GM21737 (cell line): ENCODE data around the gene TMEM132E.

Experiments used
- ATAC-seq: cut with Tn5 transposase; IDR thresholded peaks from one replicate; pipeline ENCODE4 v1.9.1; 2021; ENCODE audit warnings: mild to moderate bottlenecking, moderate library complexity; ENCODE audit not compliant: unreplicated experiment

The TMEM132E gene

GRCh38 chr17:34598161-34598776, 18.9 kb downstream of the TMEM132E start:
- no peak for ATAC-seq

- ATAC-seq: no peak
Measured at GRCh38 chr17:34601416-34601815, 22.0 kb downstream of the TMEM132E start.

GRCh38 chr17:34603974-34604373, 24.6 kb downstream of the TMEM132E start:
- no peak for ATAC-seq

DNA sequence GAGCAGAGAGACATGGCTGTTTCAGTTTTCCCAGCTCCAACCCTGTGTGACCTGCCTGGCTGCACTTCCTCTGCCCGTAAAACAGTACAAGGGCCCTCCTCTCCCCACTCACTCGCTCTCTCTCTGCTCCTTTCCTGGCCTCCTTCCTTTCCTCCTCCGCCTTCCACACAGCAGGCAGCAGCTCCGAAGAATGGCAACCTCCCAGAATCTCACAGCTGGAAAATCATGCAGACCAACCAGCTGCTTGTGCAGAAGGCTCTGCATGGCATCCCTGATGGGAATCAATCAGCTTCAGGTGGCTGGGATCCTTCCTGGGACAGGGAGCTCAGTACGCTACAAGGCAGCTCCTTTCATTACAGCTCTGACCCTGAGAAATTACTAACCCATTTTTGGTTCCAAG, 27.4 kb downstream of the TMEM132E start:
- ATAC-seq: no peak

DNA sequence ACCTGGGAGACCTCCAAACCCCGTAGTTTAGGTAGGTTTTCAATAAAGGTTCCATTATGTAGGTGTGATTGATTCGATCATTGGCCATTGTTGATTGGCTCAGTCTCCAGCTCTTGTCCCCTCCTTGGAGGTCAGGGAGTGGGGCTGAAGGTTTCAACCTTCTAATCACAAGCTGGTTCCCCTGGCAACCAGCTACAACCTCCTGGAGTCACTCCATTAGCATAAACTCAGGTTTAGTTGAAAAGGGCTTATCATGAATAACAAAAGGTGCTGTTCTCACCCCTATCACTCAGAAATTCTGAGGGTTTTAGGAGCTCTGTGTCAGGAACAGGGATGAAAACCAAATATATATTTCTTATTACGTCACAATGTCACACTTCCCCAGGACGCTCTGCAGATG, 28.5 kb downstream of the TMEM132E start:
- no peak for ATAC-seq

- no peak for ATAC-seq
Measured at GRCh38 chr17:34609210-34609609, 29.8 kb downstream of the TMEM132E start.

DNA sequence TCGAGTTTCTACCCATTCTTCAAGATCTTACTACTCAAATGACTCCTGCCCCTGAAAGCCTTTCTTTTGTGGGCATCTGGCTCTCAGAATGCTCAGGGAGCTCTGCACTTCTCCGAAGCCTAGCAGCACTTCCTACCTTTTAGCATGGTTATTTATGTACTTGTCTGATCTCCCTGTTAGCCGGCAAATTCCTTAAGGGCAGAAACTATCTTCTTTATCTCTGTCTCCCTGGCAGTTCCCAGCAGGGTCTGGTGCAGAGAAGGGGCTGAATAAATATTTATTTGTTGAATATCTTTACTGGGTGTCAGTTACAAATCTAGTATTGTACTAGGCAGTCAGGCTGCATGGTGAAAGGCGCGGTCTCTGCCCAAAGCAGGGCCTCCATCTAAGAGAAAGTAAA, 30.7 kb downstream of the TMEM132E start:
- no peak for ATAC-seq

DNA sequence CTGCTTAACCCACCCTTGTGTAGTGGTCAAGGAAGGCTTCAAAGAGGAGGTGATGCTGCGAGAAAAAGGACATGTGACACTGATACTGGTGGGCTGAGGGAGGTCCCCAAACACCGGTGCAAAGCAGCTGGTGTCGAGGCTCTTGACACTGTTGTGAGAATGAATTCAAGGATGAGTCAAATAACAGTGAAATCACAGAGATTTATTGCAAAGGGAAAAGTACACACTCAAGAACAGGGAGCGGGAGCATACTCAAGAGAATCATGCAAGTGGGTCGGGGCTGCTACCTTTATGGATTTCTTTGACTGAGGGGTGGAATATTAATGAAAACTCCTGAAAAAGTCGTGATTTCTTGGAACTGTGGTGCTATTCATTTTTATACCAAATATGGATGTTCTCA, 31.1 kb downstream of the TMEM132E start:
- ATAC-seq: no peak

GRCh38 chr17:34613064-34614019, 34.0 kb downstream of the TMEM132E start:
- no peak for ATAC-seq

DNA sequence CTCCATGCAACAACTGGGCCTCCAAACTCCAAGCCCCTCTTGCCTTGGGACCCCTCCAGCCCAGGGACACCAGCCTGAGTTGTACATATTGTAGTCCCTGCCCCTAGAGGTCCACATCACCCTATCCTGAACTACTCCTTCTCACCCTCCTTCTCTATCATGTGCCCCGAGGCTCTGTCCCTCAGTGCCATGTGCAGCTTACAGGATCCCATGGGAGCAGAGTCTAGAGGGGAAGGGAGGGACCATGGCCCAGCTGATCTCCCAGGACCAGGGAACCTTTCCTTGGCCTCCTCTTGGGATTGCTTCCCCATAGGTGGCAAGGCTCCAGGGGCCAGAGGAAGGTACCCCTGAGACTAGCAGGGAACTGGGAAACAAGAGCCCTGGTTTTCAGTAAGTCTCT, 35.3 kb downstream of the TMEM132E start:
- ATAC-seq: no peak

- no peak for ATAC-seq
Measured at GRCh38 chr17:34615326-34615725, 35.9 kb downstream of the TMEM132E start.

- ATAC-seq: no peak
Measured at GRCh38 chr17:34616148-34616547, 36.8 kb downstream of the TMEM132E start.

GRCh38 chr17:34617398-34617797, 38.0 kb downstream of the TMEM132E start:
- ATAC-seq: no peak

DNA sequence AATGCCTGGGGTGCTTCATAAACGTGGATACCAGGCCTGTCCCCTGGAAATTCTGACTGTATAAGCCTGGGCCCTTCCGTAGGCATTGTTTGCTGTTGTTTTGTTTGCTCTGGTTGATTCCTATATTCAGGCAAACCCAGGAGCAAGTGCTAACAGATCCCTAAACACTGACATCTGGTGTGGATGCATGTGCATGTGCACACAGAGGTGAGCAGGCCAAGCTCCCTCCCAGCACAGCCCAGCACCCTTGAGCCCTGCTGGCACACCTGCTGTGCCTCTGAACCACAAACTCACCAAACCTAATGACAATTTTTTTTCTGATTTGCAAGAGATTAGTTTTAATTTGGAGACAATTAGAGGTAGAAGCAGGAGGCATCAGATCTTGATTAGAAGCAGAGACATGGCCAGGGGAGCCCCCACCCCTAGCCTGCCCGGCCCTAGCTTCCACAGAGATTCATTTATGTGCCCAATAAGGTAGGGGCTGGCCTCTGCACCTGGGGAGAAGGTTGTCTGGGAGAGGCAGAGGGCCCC, 40.4 kb downstream of the TMEM132E start:
- no peak for ATAC-seq

DNA sequence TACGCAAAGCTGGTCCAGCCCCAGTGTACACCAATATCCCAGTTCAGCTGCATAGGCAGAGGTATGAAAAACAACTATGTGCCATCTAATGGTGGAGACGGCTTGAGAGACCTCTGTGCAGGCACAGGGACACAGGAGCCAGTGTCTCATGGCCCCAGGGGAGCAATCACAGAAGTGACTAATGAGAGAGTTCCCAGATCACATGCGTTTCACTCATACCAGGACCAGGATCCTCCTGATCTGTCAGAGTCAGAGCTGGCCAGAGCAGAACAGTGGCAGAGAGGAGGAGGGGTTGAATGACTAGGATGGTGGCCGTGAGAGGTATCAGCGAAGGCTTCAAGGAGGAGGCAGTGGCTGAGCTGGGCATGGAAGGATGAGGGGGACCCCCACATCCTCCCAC, 41.1 kb downstream of the TMEM132E start:
- ATAC-seq: no peak

DNA sequence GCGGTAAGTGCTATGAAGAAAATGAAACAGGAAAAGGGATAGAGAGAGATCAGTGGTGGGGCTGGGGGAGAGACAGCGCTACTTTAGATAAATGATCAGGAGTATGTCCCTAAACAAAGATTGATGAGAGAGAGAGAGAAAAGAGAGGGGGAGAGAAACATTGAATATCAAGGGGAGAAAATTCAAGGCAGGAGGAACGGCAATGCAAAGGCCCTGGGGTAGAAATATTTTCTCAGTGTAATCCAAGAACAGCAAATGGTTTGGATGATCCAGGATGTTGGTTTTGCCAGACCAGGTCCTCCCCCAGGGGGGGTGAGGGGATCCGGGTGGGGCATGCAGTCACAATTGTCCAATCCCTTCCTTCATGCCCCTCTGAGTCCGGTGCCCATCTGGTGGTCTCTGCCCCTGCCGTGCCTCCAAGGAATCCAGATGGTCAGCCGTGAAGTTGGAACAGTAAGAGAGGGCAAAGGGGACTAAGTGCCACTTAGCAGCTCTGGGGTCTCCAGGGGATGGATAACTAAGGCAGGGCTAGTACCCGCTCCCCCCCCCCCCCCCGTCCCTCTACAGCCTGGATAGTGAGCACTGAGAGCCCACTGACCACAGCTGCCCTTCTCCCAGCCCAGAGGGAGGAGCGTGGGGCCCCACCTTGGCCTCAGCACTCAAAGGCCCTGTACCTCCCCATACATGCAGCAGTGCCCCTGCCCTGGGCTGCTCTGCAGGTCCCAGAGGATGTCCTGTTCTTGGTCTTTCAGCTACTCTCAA, 43.7 kb downstream of the TMEM132E start:
- ATAC-seq: no peak

DNA sequence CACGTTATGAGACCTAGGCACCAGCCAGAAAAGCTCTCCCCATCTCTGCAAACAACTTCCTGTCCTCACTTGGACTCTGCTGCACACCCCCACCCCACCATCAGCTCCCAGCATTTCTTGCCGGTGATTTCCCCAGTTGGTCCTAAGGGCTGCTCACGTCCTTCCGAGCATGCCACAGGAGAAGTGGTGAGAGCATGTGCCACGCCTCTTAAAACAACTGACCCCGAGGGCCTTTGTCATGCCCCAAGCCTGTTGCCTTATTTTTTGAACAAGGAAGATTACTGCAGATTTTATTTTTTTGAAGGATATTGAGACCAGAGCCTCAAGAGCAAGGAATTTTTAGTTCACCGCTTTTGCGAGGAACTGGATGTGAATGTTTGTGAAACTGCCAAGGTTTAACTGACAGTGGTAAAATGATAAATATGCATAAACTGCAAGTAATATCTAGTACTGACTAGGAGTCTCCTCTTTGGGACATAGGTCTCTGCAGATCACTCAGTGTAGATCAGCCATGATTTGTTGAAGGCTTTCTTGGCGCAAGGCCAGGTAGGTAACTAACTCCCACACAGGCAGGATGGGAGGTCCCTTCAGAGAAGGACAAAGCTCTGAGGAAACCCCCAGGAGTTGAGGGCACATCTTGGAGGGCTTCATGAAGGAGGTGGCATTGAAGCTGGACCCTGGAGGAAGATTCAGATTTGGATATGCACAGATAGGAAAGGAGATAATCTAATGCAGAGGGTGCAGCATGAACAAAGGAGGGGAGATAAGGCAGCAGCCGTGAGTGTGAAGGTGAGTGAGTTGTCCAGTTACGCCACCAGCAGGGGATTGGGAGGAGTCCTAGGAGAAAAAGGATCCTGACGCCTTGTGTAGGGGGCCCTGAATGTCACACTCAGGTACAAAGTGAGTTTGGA, 44.7 kb downstream of the TMEM132E start:
- ATAC-seq: no peak

DNA sequence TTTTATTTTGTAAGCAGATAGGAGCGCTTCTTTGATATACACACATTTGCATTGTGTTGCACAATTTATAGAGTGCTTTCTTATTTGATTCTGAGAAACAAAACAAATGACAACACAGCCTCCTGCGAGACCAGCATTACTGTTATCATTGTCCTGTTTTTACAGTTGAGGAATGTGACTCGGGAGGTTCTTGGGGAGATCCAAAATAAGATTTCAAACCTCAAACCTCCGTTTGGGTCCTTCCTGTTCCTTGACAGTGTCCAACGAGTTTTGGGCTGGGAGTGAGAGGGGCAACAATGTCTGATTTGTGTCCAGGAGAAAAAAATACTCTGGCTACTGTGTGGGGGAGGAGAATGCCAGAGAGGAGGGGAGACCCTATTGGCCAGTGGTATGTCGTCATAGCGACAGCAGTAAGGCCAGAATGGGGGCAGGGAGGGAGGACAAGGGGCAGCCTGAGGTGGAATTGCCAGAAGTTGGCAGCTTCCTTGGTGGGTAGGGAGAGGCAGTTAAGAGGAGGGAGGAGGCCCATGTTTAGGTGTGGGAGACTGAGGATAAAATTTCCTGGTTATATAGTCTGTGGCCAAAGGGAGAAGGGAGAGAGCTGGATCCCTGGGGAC, 45.5 kb downstream of the TMEM132E start:
- no peak for ATAC-seq

- no peak for ATAC-seq
Measured at GRCh38 chr17:34626121-34626681, 46.8 kb downstream of the TMEM132E start.

DNA sequence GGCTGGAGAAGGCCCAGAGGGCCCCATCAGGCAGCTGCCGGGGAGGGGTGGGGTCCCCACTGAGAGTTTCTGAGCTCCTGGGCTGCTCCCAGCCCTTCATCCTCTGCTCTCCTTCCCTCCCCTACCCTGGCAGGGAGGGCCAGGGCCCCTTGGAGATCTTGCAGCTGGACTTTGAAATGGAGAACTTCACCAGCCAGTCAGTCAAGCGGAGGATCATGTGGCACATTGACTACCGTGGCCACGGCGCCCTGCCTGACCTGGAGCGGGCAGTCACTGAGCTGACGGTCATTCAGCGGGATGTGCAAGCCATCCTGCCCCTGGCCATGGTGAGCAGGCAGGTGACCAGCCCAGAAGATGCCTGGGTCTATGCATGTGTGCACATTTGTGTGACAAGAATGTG, 49.5 kb downstream of the TMEM132E start:
- no peak for ATAC-seq
